CD4-positive, alpha-beta T cell treated with Interleukin-4 for 4 hours (primary cell): ENCODE results near the gene WDTC1.
A peak's percentile ranks its signal among the peaks of the same experiment; 100 is the strongest.

Experiments
- DNase-seq: peaks from one replicate; pipeline ENCODE4 v3.0.0-alpha.2; 2020

WDTC1 gene

GRCh38 chr1:27302612-27303011 lies 68.2 kb downstream of the WDTC1 start:
- DNase-seq: no peak

- no peak for DNase-seq
These were observed 69.1 kb downstream of the WDTC1 start for GRCh38 chr1:27303509-27303908.

GRCh38 chr1:27306071-27306470 lies 71.6 kb downstream of the WDTC1 start:
- DNase-seq: no peak

- no peak for DNase-seq
These were observed 72.7 kb downstream of the WDTC1 start for GRCh38 chr1:27306892-27307761.

GRCh38 chr1:27307874-27308598 lies 73.6 kb downstream of the WDTC1 start:
- no peak for DNase-seq

GRCh38 chr1:27314169-27314568 lies 79.7 kb downstream of the WDTC1 start:
- DNase-seq: no peak

- no peak for DNase-seq
These were observed 80.3 kb downstream of the WDTC1 start for GRCh38 chr1:27314737-27315136.

GRCh38 chr1:27316860-27317259 lies 82.4 kb downstream of the WDTC1 start:
- no peak for DNase-seq

- DNase-seq: no peak
These were observed 83.7 kb downstream of the WDTC1 start for GRCh38 chr1:27318136-27318535.

- DNase-seq: no peak
These were observed 84.2 kb downstream of the WDTC1 start for GRCh38 chr1:27318596-27318995.

- DNase-seq: peak; percentile 96
These were observed 87.6 kb downstream of the WDTC1 start, which contains the start of gene TMEM222 for GRCh38 chr1:27321813-27322568. Gene TMEM222, plus strand, starts transcription at chr1:27322163. Its CDS starts 35 bp downstream, at chr1:27322198.

- no peak for DNase-seq
These were observed 88.3 kb downstream of the WDTC1 start for GRCh38 chr1:27322569-27323240.

GRCh38 chr1:27325286-27325685 lies 90.9 kb downstream of the WDTC1 start:
- DNase-seq: no peak

GRCh38 chr1:27327964-27328363 lies 93.5 kb downstream of the WDTC1 start:
- DNase-seq: no peak

GRCh38 chr1:27330786-27331185 lies 96.4 kb downstream of the WDTC1 start:
- DNase-seq: no peak

- DNase-seq: no peak
These were observed 97.0 kb downstream of the WDTC1 start for GRCh38 chr1:27331426-27331825.

- DNase-seq: no peak
These were observed 97.5 kb downstream of the WDTC1 start for GRCh38 chr1:27331922-27332321.

- peak; percentile 54 for DNase-seq
These were observed 98.3 kb downstream of the WDTC1 start for GRCh38 chr1:27332536-27333281.

- no peak for DNase-seq
These were observed 99.4 kb downstream of the WDTC1 start for GRCh38 chr1:27333717-27334279.

- no peak for DNase-seq
These were observed 101.3 kb downstream of the WDTC1 start for GRCh38 chr1:27335506-27336422.
